ENCODE measurements around the gene FOXP1. TPM values are rescaled to one million over a fixed set of nuclear protein-coding genes. Genes with fewer than 3 reads are reported as not detected.
A peak's percentile ranks its signal among the peaks of the same experiment; 100 is the strongest.

Gene FOXP1
- total RNA-seq, 2 experiments from 2014 or later = 493 to 508 TPM

GRCh38 chr3:71156062-71156665 lies 427.4 kb downstream of the FOXP1 start:
- no peaks in the 10 kb centered on the region for H3K27me3 Mint-ChIP-seq
- TF ChIP-seq CTCF (IDR thresholded peaks at IDR 0.05) = no peak
- intact Hi-C loops (cut with DNase I, micrococcal nuclease) = no loop called here
- ATAC-seq (ENCODE audit: poor library complexity) (no peak), DNase-seq (no peak)
- peaks cover 2% of the 10 kb centered on the region for H3K9me3 Mint-ChIP-seq
- H3K27me3 ChIP-seq (ENCODE audit: control insufficient read depth in 1 of 2, insufficient read depth in 2 of 2, low read length in 2 of 2) = no peaks in the 10 kb centered on the region
- H3K4me3 ChIP-seq (ENCODE audit: low read length) = no peak overlapping the region
- peaks cover 65% of the 10 kb centered on the region for H3K36me3 Mint-ChIP-seq (ENCODE audit: low read depth)
- peaks cover 74% of the 10 kb centered on the region for H3K4me1 Mint-ChIP-seq (ENCODE audit: low read depth)
- H3K27ac ChIP-seq (ENCODE audit: low read depth in 1 of 2, low read length in 2 of 2) = no peak overlapping the region
- ChIA-PET CTCF (no interaction called here), POLR2A (no interaction called here)
- peaks cover 0 to 3% of the 10 kb centered on the region in 2 experiments for H3K9me3 ChIP-seq (ENCODE audit: control insufficient read depth in 1 of 2, insufficient read depth in 1 of 2, low read length in 2 of 2)
- H3K4me3 Mint-ChIP-seq = no peak overlapping the region
- H3K4me1 ChIP-seq (ENCODE audit: insufficient read depth, low read length) = peaks cover 28% of the 10 kb centered on the region
- H3K27ac Mint-ChIP-seq = peak overlapping the region; percentile 82
- peaks cover 20% of the 10 kb centered on the region for H3K36me3 ChIP-seq (ENCODE audit: insufficient read depth, low read length)

DNA sequence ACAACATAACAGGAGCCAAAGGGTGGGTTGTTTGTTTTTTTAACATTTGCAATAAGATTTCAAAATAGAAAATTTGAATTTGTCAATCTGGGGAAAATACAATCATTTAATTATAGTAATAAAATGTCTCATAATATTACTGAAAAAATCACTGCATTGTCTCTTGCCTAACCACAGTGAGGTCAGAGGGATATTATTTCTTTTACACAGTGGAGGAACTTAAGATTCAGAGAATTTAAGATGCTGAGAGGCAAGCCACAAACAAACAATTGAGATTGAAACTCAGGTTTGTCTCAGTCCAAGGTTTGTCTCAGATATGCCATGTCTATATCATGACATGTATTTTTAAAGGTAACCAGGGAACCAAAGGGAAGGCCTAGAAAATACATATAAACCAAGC lies 428.7 kb downstream of the FOXP1 start:
- H3K27ac Mint-ChIP-seq = peak overlapping the region; percentile 82

GRCh38 chr3:71153713-71154112 lies 429.8 kb downstream of the FOXP1 start:
- Histone ChIP-seq H3K4me1 (ENCODE audit: insufficient read depth, low read length) (peaks cover 28% of the 10 kb centered on the region), H3K27ac (ENCODE audit: low read depth in 1 of 2, low read length in 2 of 2) (no peak overlapping the region), H3K4me3 (ENCODE audit: low read length) (no peak overlapping the region), H3K27me3 (ENCODE audit: control insufficient read depth in 1 of 2, insufficient read depth in 2 of 2, low read length in 2 of 2) (no peaks in the 10 kb centered on the region), H3K36me3 (ENCODE audit: insufficient read depth, low read length) (peaks cover 17% of the 10 kb centered on the region), H3K9me3 (ENCODE audit: control insufficient read depth in 1 of 2, insufficient read depth in 1 of 2, low read length in 2 of 2) (peaks cover 0 to 3% of the 10 kb centered on the region in 2 experiments)
- no peak for ATAC-seq (ENCODE audit: poor library complexity)
- CTCF ChIA-PET = interaction anchor here (0.6 to 1.2 kb wide), 5 partner anchors 9 to 427 kb away, joined by 3 read pairs; no protein-coding TSS in a partner anchor
- H3K27ac Mint-ChIP-seq = peak overlapping the region; percentile 73
- peaks cover 63% of the 10 kb centered on the region for H3K36me3 Mint-ChIP-seq (ENCODE audit: low read depth)
- no peaks in the 10 kb centered on the region for H3K27me3 Mint-ChIP-seq
- no peaks in the 10 kb centered on the region for H3K9me3 Mint-ChIP-seq
- TF ChIP-seq CTCF (IDR thresholded peaks at IDR 0.05) = no peak
- peaks cover 72% of the 10 kb centered on the region for H3K4me1 Mint-ChIP-seq (ENCODE audit: low read depth)
- intact Hi-C loops (cut with DNase I, micrococcal nuclease) = no loop called here
- DNase-seq = no peak
- H3K4me3 Mint-ChIP-seq = no peak overlapping the region
- POLR2A ChIA-PET = interaction anchor here (1.7 kb wide), 2 partner anchors 17 to 22 kb away, joined by 5 to 8 read pairs; no protein-coding TSS in a partner anchor

More for the DNA sequence above, 428.7 kb downstream of the FOXP1 start:
- Mint-ChIP-seq H3K36me3 (ENCODE audit: low read depth) (peaks cover 65% of the 10 kb centered on the region), H3K4me1 (ENCODE audit: low read depth) (peaks cover 76% of the 10 kb centered on the region), H3K27me3 (no peaks in the 10 kb centered on the region), H3K9me3 (no peaks in the 10 kb centered on the region), H3K4me3 (no peak overlapping the region)
- peaks cover 20% of the 10 kb centered on the region for H3K36me3 ChIP-seq (ENCODE audit: insufficient read depth, low read length)
- no peak for ATAC-seq (ENCODE audit: poor library complexity)
- H3K4me1 ChIP-seq (ENCODE audit: insufficient read depth, low read length) = peaks cover 29% of the 10 kb centered on the region
- no peaks in the 10 kb centered on the region for H3K27me3 ChIP-seq (ENCODE audit: control insufficient read depth in 1 of 2, insufficient read depth in 2 of 2, low read length in 2 of 2)
- DNase-seq = no peak
- ChIA-PET POLR2A (interaction anchor here (0.7 to 1.7 kb wide), 2 partner anchors 16 to 308 kb away, joined by 3 to 8 read pairs; no protein-coding TSS in a partner anchor), CTCF (no interaction called here)
- H3K4me3 ChIP-seq (ENCODE audit: low read length) = no peak overlapping the region
- no peak overlapping the region for H3K27ac ChIP-seq (ENCODE audit: low read depth in 1 of 2, low read length in 2 of 2)
- H3K9me3 ChIP-seq (ENCODE audit: control insufficient read depth in 1 of 2, insufficient read depth in 1 of 2, low read length in 2 of 2) = peaks cover 0 to 3% of the 10 kb centered on the region in 2 experiments
- intact Hi-C loops (cut with DNase I, micrococcal nuclease) = no loop called here
- TF ChIP-seq CTCF (IDR thresholded peaks at IDR 0.05) = no peak
